GM21390 (cell line): ENCODE measurements around the gene SMIM12.
"Not testable (repeated sequence)": the region's sequence is repeated elsewhere in the genome, so short reads cannot be mapped to it uniquely, and the experiment has no call there.

Experiments
- ATAC-seq: cut with Tn5 transposase; IDR thresholded peaks from one replicate; pipeline ENCODE4 v1.9.1; 2021; ENCODE audit not compliant: unreplicated experiment

SMIM12 gene

GRCh38 chr1:34844252-34844634 lies 15.3 kb downstream of the SMIM12 start:
- ATAC-seq, result no peak

GRCh38 chr1:34843392-34844251 lies 15.9 kb downstream of the SMIM12 start:
- no peak for ATAC-seq

- no peak for ATAC-seq
These were observed 16.6 kb downstream of the SMIM12 start for GRCh38 chr1:34842952-34843371.

GRCh38 chr1:34842073-34842472 lies 17.5 kb downstream of the SMIM12 start:
- ATAC-seq, result no peak

- ATAC-seq, result no peak
These were observed 19.1 kb downstream of the SMIM12 start for GRCh38 chr1:34840426-34840825.

GRCh38 chr1:34839526-34840305 lies 19.8 kb downstream of the SMIM12 start:
- ATAC-seq, result no peak

- ATAC-seq, result no peak
These were observed 25.8 kb downstream of the SMIM12 start for GRCh38 chr1:34833711-34834110.

GRCh38 chr1:34831721-34832246 lies 27.8 kb downstream of the SMIM12 start:
- ATAC-seq, result no peak

GRCh38 chr1:34829250-34829649 lies 30.3 kb downstream of the SMIM12 start:
- no peak for ATAC-seq

- ATAC-seq, result no peak
These were observed 30.9 kb downstream of the SMIM12 start for GRCh38 chr1:34828611-34829010.

- no peak for ATAC-seq
These were observed 32.1 kb downstream of the SMIM12 start for GRCh38 chr1:34827341-34827941.

GRCh38 chr1:34825455-34826091 lies 34.0 kb downstream of the SMIM12 start:
- ATAC-seq, result no peak

- no peak for ATAC-seq
These were observed 34.6 kb downstream of the SMIM12 start for GRCh38 chr1:34824817-34825454.

- no peak for ATAC-seq
These were observed 37.3 kb downstream of the SMIM12 start for GRCh38 chr1:34822202-34822601.

GRCh38 chr1:34818862-34819261 lies 40.7 kb downstream of the SMIM12 start:
- ATAC-seq, result not testable (repeated sequence)

- ATAC-seq, result no peak
These were observed 42.8 kb downstream of the SMIM12 start for GRCh38 chr1:34816778-34817177.

GRCh38 chr1:34816332-34816731 lies 43.2 kb downstream of the SMIM12 start:
- ATAC-seq, result no peak

- ATAC-seq, result not testable (repeated sequence)
These were observed 48.8 kb downstream of the SMIM12 start for GRCh38 chr1:34810781-34811180.

- no peak for ATAC-seq
These were observed 51.3 kb downstream of the SMIM12 start for GRCh38 chr1:34808051-34808810.

GRCh38 chr1:34806396-34806795 lies 53.2 kb downstream of the SMIM12 start:
- no peak for ATAC-seq
